ENCODE data around the gene DIPK1B.

Gene DIPK1B

GRCh38 chr9:136711751-136712689 is at the start of gene DIPK1B:
Gene DIPK1B (plus strand): TSS chr9:136712572. CDS start chr9:136712666, 94 bp downstream.
- DNase-seq, result peak; percentile 18

GRCh38 chr9:136662656-136663581 is 49.5 kb upstream of the DIPK1B start, which contains the start of gene EGFL7:
Gene EGFL7 (plus strand): TSS chr9:136662916. CDS start chr9:136668283, 5,367 bp downstream.
- no peak for DNase-seq

GRCh38 chr9:136664000-136664915 is 48.1 kb upstream of the DIPK1B start:
- no peak for DNase-seq

- no peak for DNase-seq
Observed at GRCh38 chr9:136665111-136665703, 47.2 kb upstream of the DIPK1B start.

GRCh38 chr9:136665704-136666371 is 46.5 kb upstream of the DIPK1B start:
- DNase-seq, result no peak

GRCh38 chr9:136666372-136667213 is 45.8 kb upstream of the DIPK1B start:
- no peak for DNase-seq

GRCh38 chr9:136667214-136667939 is 45.0 kb upstream of the DIPK1B start:
- DNase-seq, result no peak

GRCh38 chr9:136667940-136668760 is 44.2 kb upstream of the DIPK1B start:
- no peak for DNase-seq

- no peak for DNase-seq
Observed at GRCh38 chr9:136668983-136669790, 43.2 kb upstream of the DIPK1B start.

- no peak for DNase-seq
Observed at GRCh38 chr9:136669791-136670464, 42.4 kb upstream of the DIPK1B start.

GRCh38 chr9:136670576-136671253 is 41.7 kb upstream of the DIPK1B start:
- DNase-seq, result no peak

GRCh38 chr9:136671254-136671614 is 41.1 kb upstream of the DIPK1B start:
- DNase-seq, result no peak

GRCh38 chr9:136671646-136672430 is 40.5 kb upstream of the DIPK1B start:
- no peak for DNase-seq

GRCh38 chr9:136672431-136673087 is 39.8 kb upstream of the DIPK1B start:
- DNase-seq, result no peak

All from NCI-H524 treated with DMSO at 0.1 percent for 48 hours (cell line).